Effector CD8-positive, alpha-beta T cell (primary cell): Measurements from ENCODE around the gene TFCP2.

Experiments
- DNase-seq: peaks from one replicate; lab custom pipeline; 2025; lab: John Stamatoyannopoulos, UW

TFCP2 gene

GRCh38 chr12:51197736-51198567, 25.0 kb upstream of the TFCP2 start:
- DNase-seq, result no peak

GRCh38 chr12:51196547-51196946, 23.6 kb upstream of the TFCP2 start:
- no peak for DNase-seq

DNA sequence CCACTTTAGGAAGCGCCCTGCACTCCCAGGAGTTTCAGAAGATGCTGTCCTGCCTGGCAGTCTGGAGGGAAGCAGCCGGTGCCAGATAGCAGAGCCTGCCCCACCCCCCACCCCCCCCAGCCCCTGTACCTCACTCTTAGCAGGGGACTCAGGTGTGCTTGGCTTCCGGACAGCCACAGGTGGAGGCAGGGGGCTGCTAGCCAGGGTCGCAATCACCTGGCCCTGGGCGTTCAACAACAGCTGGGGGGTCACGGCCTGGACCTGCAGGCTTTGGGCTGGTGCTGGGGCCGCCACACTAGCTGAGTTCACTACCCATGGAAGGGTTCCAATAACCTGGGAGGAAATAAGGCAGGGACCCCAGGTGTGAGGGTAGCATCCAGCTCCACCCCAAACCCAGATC, 22.9 kb upstream of the TFCP2 start:
- no peak for DNase-seq

DNA sequence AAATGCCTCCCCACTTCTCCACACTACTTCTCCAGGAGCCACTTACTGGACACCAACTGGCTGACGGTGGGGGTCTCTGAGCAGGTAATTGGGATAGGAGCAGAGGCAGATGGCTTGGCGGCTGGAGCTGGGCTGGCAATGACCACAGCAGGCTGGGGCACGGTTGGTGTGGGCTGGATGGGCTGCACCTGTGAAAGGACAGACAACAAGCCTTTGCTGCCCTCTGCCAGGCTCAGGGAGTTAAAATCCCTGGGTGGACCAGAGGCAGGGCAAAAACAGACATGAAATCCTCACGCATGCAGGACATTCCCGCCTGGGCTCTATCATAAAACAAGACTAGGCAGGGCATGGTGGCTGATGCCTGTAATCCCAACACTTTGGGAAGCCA, 19.3 kb upstream of the TFCP2 start:
- DNase-seq, result no peak

DNA sequence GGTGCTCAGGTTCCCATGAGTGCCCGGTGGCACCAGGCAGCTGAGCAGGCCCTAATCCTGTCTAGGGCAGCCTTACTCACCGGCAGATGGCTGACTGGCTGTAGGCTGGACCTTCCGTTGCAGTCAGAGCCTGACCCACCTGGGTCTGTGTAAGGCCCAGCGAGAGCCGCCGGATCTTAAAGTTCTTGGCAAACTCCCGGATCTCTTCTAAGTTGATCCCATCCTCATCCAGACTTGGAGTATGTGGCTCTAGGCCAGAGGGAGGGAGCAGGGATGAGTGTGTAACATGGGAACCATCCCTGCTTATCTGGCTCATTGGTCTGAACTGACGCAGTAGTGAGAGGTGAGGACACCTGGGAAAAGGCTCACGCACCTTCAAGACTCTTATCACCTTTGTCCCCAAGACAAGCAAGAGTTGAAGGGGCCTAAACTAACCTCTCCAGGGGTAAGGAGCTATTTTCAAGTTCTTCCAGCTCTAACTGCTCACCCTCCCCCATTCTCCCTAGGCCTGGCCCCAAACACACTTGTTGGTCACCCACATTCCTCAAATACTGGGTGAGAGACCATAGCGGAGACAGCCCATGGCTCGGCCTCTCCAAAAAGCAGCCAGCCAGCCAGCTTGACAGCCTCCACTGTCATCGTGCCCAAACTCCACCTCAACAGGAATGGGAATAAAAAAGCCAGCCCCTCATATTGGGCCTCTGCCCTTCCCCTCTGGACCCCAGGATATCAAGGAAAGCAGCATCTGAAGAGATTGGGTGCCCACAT, 18.8 kb upstream of the TFCP2 start:
- no peak for DNase-seq

- DNase-seq, result no peak
These were observed 17.9 kb upstream of the TFCP2 start for GRCh38 chr12:51190820-51191219.

GRCh38 chr12:51189790-51190355, 16.9 kb upstream of the TFCP2 start:
- DNase-seq, result no peak

DNA sequence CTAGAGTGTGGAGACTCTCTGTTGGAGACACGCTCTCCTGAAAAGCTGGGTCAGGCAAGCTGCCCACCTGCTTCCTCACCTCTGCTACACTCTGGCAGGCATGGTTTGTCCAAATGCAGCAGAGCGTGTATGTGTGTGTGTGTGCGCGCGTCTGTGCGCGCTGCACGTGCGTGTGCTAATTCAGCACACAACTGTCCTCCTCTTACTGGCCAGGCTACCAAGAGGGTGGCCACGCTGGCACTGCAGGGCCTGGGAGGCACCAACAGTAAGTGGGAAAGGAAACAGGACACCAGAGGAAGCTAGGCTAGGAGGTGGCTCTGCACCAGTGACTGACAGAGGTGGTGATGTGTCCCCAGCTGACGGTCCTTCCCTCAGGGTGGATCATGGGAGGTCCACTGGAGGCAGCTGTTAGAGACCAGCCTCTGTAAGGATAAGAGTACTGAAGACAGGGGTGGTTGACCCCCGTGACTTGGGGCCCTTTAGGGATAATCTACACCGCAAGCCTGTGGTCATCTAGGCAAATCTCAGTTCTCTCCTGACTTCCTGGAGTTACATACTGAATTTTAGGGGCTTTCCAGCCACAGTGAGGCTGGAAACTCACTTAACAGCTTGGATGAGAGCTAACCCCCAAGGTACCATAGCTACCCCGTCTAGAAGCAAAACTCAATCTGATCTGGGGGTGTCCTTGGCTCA, 15.6 kb upstream of the TFCP2 start:
- DNase-seq, result no peak

GRCh38 chr12:51187370-51187987, 14.5 kb upstream of the TFCP2 start:
- no peak for DNase-seq

GRCh38 chr12:51186465-51187085, 13.6 kb upstream of the TFCP2 start:
- DNase-seq, result no peak

DNA sequence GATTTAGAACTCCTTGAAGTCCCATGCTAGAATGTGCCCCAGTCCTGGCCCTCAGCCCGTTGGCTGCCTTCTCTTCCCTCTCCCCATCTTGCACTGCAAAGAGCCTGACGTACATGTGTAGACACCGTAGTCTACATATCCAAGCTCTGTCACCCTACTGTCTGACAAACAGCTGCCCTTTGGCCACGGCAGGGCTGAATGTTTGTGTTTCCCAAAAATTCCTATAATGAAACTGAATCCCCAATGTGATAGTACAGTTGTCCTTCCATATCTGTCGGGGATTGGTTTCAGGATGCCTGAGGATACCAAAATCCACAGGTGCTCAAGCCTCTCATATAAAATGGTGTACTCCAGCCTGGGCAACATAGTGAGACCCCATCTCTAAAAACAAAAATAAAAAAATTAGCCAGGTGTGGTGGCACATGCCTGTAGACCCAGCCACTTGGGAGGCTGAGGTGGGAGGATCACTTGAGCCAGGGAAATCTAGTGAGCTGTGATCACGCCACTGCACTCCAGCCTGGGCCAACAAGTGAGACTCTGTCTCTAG, 12.3 kb upstream of the TFCP2 start:
- DNase-seq, result no peak

- DNase-seq, result no peak
These were observed 10.9 kb upstream of the TFCP2 start for GRCh38 chr12:51183816-51184215.

- no peak for DNase-seq
These were observed 10.4 kb upstream of the TFCP2 start for GRCh38 chr12:51183349-51183748.

GRCh38 chr12:51181558-51181957, 8.6 kb upstream of the TFCP2 start:
- no peak for DNase-seq

GRCh38 chr12:51177897-51178296, 5.0 kb upstream of the TFCP2 start:
- DNase-seq, result no peak

- DNase-seq, result no peak
These were observed 1.6 kb upstream of the TFCP2 start for GRCh38 chr12:51174501-51174900.

- DNase-seq, result no peak
These were observed 936 bp downstream of the TFCP2 start for GRCh38 chr12:51171884-51172514.

DNA sequence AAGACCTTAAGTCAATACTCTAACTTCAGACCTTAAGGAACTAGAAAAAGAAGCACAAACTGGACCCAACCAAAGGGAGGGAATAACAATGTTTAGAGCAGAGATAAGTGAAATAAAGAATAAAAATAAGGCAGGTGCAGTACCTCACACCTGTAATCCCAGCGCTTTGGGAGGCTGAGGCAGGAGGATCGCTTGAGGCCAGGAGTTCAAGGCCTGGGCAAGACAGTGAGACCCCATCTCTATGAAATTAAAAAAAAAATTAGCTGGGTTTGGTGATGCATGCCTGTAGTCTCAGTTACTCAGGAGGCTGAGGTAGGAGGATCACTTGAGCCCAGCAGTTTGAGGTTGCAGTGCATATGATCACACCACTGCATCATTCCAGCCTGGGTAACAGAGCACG, 9.1 kb downstream of the TFCP2 start:
- no peak for DNase-seq

GRCh38 chr12:51162217-51162616, 10.7 kb downstream of the TFCP2 start:
- no peak for DNase-seq

DNA sequence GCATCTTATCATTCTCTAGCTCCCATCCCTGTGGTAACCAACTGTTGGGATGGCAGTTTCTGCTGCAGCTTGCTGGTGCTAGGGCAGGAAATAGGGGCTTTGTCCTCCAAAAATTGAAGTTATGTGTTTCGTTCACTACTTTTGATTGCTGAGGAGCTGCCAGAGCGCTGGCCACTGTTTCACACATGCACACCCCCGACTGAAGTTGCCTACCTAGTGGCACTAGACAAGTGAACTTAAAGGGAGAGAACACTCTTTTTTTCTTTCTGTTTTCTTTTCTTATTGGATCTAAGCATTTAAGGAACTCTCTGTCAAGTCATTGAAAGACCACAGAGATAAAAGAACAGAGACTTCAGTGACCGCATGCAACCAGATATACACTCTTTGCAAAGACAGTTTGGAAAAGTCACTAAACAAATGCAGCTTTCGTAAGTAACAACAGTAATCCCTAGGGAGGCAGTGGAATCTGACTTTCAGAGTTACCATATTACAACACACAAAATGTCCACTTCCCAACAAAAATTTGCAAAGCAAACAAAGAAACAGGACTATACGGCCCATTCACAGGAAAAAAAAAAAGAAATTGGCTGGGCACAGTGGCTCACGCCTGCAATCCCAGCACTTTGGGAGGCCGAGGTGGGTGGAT, 12.0 kb downstream of the TFCP2 start:
- no peak for DNase-seq
